Medulla oblongata (tissue), 1 donor: Measurements from ENCODE around the gene PGGHG.
A peak's percentile ranks its signal among the peaks of the same experiment; 100 is the strongest.
"Not testable (repeated sequence)": the region's sequence is repeated elsewhere in the genome, so short reads cannot be mapped to it uniquely, and the experiment has no call there.

Experiments used
- DNase-seq: peaks from one replicate; pipeline ENCODE4 v3.0.0-alpha.2; 2015; ENCODE audit errors: extremely low spot score

The PGGHG gene

DNA sequence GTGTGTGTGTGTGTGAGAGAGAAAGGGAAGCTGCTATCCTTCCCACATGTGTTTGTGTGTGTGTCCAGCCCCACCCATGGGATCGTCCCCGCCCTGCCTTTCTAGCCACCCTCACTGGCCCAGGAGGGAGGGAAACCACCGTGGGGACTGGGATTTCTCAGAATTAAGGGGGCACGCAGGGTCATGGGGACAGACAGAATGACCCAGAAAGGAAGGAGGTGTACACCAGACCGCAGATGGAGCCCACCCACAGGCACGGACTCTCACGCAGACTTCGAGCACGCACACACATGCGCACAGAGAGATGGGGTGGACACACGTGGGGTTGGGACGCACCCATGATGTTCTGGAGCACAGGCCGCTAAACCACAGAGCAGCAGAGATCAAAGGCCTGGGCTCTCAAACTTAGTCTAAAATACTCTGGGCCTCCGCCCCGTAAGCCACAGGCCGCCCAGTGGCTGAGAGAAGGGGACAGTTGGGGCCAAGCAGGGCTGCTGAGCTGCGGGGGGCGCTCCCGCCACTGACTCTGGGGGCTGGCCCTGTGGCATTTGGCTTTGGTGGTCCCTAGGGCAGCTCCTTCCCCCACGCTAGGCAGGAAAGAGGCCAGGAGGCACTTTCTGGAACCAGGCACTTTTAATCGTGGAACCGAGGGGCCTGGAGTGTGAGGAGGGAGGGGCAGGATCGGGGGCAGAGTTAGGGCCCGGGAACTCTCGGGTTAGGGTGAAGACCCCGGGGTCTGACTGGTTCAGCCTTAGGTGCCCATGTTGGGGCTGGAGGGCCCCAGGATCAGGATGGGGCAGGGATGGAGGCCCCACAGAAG, 8.9 kb downstream of the PGGHG start:
- no peak for DNase-seq

DNA sequence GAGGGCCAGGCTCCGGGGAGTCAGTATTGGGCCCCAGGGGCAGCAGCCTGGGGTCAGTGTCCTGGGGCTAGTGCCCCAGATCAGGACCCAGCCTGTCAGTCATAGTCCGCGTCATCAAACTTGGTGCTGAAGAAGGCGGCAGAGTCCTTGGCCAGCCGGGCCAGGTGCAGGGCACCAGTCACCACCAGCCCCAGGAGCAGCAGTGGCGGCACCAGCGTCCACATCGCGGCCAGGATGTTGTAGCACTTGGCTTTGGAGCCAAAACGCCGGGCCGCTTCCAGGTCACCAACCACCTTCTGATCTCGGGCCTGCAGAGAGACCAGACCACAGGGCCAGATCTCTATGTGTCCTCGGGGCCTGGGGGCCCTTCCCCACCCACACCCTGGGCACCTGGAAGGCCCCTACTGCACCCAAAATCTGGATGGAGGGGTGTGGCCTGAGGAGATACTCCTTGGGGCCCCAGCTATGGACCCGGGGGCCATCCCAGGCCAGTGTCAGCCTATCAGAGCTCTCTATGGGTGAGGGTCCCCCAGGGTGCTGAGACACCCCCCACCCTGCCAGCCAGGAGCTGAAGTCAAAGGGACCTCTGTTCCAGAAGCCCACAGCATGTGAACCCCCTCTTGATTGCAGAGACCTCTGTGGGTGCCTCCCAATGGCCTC, 9.6 kb downstream of the PGGHG start:
- no peak for DNase-seq

DNA sequence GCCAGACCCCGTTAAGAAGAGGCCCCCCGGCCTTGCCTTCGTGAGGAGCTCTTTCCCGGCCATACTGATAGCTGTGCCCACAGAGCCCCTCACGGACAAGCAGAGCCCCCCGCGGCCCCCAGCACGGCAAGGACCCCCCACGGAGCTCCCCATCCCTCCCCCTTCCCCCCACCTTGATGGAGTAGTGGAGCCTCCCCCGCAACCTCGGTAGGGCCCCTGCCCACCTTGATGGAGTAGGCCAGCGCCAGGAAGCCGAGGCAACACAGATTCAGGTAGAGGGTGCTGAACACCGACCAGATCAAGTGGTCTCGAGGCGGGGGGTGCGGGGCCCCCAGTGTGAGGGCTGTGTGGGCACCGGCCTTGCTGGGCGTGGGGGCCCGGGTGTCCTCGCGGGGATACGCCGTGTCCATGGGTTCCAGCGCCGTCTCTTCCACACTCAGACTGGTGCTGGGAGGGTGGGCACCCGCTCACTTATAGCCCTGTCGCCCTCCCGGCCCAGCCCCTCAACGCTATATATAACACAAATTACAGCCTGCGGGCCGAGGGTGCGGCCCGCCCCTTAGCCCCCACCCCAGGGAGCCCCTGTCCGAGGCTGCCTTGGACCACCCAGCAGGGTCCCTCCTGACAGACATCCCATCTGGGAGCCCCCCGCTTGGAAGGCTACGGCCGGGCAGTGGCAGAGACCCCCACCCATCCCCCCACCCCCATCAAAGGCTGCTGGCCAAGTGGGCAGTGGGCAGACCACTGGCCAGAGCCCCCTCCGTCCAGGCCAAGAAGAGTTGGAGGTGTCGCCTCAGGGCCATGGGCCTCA, 10.4 kb downstream of the PGGHG start, which contains the start of gene IFITM5:
Gene IFITM5, minus strand, starts transcription at position 446 of the 811 bp plus-strand sequence. Its CDS starts 36 bp downstream, at position 410.
- DNase-seq, result no peak

DNA sequence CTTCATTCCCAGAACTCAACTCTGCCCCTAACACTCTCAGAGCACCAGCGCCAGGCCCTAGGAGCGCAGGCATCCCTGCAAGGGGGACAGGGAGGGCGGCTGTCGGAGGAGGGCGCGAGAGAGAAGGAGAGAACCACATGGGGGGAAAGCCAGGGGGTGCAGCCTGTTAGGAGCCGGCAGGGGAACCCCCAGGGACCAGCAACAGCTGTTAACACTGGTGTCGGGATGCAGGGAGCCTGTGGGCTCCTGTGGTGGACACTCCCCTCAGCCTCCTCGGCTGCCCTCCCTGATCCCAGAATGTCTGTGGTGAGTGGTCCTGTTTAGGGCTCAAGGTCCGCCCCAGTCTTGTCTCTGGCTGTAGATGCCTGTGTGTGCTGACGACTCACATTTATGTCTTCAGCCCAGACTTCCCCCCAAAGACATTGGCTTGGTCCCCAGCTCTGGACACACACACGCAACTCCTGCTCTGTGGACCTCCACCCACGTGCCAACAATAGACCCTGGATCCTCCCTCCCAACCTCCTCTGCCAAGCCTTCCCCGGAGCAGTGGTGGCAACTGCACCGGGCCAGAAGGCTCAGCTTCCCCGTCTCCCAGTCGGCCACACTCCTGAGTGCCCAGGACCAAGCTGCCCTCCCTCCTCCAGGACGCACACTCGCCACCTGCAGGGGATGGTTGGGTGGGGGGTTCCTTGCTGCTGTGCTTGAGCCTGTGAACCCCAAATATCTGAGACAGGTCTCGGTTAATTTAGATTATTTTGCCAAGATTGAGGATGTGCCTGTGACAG, 11.2 kb downstream of the PGGHG start:
- DNase-seq, result no peak

DNA sequence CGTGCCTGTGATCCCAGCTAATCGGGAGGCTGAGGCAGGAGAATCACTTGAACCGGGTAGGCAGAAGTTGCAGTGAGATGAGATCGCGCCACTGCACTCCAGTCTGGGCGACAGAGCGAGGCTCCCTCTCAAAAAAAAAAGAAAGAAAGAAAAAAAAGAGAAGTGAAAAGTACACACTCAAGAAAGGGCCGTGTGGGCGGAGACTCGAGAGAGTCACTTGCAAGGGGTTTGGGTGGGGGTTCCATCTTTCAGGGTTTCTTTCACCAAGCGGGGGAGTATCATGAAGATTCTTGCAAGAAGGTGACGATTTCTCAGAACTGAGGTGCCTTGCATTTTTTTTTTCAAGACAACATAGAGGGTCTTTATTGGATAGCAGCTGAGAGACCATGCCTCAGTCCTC, 14.4 kb downstream of the PGGHG start:
- DNase-seq, result no peak

DNA sequence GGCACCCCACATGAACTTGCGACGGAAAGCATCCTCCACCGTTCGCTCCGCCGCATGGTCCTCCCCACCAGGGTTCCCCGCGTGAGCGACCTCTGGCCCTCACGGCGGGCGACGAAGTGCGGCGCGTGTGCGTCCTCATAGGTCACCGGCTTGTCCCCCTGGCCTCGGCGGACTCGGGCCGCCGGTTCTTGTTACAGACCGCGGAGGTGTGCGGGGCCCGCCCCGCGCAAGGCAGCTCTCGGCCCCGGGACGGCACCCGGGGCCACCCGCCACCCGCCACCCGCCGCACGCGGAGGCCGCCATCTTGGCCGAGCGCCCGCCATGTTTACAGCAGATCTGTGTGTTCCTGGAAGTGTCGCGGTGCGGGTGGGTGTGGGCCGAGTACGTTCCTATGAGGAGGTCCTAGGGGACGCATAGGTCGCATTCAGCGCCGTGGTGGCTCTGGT, 15.2 kb downstream of the PGGHG start:
- no peak for DNase-seq

DNA sequence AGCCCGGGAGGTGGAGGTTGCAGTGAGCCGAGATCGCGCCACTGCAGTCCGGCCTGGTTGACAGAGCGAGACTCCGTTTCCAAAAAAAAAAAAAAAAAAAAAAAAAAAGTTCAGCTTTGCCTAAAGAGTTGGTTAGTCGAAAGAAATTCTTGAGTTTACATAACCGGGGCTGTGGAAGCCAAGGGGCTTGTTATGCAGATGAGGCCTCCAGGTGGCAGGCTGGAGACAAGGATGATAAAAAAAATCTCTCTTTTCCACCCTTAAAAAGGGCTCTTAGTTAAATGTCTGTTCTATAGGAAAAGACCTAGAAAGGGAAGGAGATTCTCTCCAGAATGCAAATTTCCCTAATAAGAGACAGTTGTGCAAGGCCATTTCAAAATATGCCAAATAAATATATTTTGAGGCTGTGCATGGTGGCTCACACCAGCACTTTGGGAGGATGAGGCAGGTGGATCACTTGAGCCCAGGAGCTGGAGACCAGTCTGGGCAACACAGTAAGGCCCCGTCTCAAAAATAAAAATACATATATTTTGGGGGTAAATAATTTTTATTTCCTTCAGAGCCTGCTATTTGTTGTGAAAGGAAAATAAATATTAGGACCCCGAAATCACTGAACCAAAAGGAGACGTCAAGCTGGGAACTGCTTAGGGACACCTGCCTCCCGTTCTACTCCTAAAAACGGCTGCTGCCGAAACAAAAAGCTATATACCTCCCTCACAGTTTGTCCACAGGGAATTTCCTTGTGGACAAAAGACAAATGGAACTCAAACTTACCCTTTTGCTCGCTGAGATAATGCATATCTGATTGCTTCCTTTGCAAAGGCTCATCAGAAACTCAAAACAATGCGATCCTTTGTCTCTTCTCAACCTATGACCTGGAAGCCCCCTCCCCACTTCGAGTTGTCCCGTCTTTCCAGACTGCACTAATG, 16.3 kb downstream of the PGGHG start:
- peak; percentile 69 for DNase-seq

DNA sequence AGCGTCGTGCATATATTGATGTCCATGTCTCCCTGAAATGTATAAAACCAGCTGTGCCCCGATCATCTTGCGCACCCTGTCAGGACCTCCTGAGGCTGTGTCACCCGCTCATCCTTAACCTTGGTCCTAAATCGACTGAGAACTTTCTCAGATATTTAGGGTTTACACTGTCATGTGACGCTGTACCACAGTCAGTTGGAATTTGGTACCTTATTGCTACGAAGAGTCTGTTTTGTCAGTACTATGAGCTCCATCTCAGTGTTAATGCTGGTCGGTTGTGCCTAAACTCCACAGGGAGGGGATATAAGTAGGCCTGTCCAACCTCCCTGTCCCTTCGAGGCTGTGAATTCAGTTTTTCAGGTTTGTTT, 16.9 kb downstream of the PGGHG start:
- DNase-seq, result no peak

DNA sequence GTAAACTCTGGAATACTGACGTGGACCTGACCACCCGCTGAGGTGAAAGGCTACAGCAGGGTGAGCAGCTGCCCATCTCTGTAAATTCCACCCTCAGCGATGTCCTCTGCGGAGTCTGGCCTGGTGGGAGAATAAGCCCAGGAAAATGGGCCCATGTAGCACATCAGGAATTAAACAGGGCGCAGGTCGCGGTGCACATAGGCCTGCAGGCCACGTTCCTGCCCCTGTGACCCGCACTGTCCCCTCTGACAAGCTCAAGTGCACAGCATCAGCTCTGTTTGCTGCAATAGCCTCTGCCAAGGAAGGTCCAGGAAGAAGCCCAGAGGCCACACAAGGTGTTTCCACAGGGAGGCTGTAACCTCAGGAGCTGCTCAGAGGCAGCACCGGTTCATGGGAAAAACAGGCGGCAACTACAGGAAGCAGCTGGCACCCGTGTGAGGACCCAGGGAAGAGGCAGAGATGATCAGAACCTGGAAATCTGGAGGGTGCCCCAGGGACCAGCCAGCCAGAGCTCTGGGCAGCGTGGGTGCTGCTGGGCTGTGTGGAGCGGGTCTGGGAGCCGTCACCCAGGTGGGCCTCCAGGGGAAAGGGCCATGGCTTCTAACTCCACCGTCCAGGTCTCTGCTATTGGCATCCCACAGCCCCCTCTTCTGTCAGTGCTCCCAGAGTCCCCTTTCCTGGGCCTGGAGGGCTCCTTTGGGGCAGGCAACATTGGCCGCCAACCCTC, 17.9 kb downstream of the PGGHG start:
- DNase-seq, result no peak

DNA sequence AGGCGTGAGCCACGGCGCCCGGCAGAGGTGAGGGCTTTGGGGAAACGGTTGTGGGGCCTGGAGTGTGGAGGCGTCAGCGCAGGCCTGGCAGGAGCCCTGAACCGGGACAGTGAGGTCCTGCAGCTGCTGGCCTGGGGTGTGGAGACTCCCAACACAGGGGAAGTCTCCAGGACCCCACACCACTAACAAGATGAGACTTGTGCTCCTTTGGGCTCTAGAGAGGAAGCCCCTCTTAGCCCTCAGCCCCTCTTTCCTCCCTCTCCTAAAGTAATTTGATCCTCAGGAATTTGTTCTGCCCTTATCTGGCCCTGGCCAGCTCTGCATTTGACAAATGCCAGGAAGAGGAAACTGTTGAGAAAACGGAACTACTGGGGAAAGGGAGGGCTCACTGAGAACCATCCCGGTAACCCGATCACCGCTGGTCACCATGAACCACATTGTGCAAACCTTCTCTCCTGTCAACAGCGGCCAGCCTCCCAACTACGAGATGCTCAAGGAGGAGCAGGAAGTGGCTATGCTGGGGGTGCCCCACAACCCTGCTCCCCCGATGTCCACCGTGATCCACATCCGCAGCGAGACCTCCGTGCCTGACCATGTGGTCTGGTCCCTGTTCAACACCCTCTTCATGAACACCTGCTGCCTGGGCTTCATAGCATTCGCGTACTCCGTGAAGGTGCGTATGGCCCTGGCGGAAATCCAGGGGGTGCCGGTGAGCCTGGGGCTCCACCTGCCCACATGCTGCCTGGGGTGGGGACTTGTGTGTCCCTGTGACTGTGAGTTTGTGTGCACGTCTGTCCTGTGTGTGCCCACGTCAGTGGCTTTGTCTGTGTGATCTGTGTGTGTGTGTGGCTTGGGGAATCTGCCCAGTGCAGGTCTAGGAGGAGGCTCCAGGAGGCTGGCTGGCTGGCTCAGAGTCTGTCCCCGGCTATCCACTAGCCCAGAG, 19.1 kb downstream of the PGGHG start, which contains the start of gene IFITM2:
Gene IFITM2, plus strand, starts transcription at position 51 of the 943 bp plus-strand sequence. Its CDS starts 377 bp downstream, at position 428.
- DNase-seq, result peak; percentile 67

DNA sequence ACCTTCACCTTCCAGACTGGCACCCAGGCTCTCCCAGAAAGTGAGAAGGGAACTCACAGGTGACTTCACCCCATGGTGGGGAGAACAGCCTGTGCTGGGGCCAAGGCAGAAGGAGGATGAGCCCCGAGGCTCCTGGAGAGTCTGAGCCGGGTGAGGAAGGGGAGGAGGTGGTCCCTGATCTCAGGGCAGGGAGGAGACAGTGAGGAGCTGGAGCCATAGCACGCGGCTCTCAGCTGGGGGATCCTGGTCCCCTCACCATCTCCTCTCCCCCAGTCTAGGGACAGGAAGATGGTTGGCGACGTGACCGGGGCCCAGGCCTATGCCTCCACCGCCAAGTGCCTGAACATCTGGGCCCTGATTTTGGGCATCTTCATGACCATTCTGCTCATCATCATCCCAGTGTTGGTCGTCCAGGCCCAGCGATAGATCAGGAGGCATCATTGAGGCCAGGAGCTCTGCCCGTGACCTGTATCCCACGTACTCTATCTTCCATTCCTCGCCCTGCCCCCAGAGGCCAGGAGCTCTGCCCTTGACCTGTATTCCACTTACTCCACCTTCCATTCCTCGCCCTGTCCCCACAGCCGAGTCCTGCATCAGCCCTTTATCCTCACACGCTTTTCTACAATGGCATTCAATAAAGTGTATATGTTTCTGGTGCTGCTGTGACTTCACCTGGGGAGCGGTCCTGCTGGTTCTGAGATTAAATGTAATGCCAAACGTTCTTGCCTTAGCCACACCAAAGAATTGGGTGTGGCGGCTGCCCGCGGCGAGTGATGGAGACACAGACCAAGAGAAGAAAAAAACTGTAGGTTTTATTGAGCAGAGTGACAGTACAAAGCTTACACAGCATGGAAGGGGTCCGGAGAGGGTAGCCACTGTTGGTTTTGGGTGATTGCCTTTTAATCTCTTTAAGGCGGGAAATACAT, 20.1 kb downstream of the PGGHG start:
- DNase-seq, result not testable (repeated sequence)

DNA sequence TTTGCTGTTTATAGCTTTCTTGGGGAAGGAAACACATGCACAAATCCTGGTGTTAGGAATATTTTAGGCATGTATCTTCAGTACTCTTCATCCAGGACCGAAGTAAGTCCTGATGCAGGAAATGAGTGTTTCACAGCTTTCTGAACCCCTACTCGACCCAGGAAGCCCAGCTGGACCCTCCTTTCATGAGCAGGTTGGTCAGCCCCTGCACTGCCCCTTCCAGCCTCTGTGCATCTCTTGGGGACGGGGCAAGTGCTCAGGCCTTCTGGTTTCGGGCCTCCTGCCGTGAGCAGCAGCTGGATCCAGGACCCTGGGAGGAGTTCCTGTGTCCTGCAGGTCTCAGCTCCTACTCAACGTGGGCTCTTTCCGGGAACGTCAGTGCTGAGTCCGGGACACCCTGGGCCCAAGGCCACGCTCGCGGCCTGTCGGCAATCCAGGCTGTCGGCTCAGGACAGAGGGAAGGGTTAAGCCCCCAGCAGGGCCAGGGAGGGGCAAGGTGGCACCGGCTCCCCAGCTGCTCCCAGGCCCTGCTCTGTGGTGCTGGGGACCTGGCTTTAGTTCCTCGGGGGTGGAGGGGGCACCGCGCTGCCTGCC, 21.1 kb downstream of the PGGHG start:
- DNase-seq, result not testable (repeated sequence)

DNA sequence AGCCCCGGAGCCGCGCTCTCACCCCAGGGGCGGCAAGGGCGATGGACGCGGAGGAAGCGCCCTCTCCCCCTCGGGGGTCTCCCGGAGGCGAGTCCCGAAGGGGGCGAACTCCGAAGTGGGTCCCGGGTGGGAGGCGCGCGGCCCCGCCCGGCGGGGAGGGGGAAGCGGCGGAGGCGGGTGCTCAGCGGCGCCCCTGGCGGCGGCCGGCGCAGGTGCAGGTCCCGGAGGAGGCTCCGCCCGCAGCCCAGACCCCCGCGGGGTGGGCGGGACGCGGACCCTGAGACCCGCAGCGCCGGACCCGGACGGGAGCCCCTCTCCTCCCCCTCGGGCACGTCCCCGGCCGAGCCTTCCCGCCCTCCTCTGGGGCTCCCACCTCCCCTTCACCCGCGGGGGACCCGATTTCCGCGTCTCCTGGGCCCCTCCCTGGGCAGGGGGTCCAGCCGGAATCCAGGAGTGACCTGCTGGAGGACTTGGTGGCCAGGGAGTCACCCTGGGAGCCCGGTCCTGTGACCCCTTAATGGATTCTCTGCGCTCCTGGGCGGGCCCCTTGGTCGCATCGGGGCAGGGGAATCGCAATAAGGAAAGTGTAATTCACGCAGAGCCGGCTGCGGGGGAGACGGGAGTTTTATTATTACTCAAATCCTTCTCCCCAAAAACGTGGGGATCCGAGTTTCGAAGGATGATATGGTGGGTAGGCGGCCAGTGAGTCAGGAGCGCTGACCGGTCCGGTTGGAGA, 22.3 kb downstream of the PGGHG start:
- DNase-seq, result not testable (repeated sequence)

DNA sequence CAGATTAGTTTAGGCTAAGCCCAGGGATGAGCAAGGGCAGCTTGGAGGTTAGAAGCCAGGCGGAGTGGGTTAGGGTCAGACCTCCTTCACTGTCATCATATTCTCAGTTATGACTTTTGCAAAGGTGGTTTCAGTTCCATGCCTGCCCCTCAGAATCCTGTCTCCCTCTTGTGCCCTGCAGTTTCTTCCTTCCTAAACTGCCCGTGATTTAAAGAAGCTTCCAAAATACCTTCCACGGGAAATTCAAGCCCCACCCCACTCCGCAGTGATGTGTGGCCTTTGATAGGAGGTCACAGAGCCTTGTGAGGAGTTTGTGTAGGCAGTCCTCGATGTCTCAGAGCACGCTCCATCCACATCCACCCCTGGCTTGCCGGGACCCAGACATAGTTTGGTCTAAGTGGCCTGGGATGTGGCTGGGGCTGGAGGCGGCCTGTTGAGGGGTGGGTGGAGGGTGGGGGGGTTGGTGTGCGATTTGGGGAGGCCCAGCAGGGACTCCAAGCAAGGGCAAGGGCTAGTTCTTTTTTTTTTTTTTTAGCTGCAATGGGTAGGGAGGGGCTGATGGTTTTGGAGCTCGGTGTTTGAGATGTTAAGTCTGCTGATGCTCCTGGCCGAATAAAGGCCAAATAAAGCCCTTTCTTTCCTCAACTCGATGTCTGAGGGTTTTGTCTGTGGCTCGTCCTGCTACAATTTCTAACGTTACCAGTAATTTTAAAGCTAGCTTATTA, 23.3 kb downstream of the PGGHG start:
- no peak for DNase-seq

DNA sequence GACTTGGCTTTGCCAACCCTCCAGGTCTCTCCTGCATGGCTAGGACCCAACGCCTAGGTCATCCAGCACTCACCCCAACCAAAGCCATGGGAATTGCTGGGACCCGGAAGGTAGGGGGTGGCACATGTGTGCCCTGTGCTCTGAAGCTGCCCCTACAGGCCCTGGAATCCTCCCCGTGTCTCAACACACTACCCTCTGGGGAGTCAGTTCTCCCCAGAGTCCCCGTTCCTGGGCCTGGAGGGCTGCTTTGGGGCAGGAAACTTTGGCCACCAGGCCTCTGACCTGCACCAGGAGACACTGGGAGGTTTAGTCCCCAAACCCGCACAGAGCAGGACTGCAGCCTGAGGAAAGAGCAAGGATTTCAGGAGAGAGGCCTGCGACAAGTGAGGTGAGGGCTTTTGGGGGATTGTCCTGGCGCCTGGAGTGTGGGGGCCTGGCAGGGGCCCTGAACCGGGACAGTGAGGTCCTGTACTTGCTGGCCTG, 24.4 kb downstream of the PGGHG start:
- DNase-seq, result no peak
